AG09309 (cell line): Measurements from ENCODE around the gene HTD2.
A peak's percentile ranks its signal among the peaks of the same experiment; 100 is the strongest.
"Not testable (repeated sequence)": the region's sequence is repeated elsewhere in the genome, so short reads cannot be mapped to it uniquely, and the experiment has no call there.

Experiments used
- DNase-seq: peaks from one replicate; pipeline ENCODE4 v3.0.0-alpha.2; 2010; ENCODE audit warnings: low read depth
- H3K4me3 ChIP-seq: 2 replicates; pipeline ENCODE4 v1.5.1; 2011; ENCODE audit warnings: mild to moderate bottlenecking, low read depth, low read length, moderate library complexity; ENCODE audit not compliant: control insufficient read depth
- CTCF ChIP-seq: IDR thresholded peaks from 2 replicates; pipeline ENCODE4 v1.5.1; 2011; ENCODE audit warnings: mild to moderate bottlenecking, low read depth, low read length, inconsistent platforms; ENCODE audit not compliant: insufficient read depth, control insufficient read depth; ENCODE audit errors: missing control alignments

HTD2 gene

GRCh38 chr3:58305882-58306711 is at the start of gene HTD2, which contains the start of gene RPP14:
HTD2 (plus strand) TSS chr3:58306520; CDS start chr3:58317614, 11,094 bp downstream.
RPP14 (plus strand) TSS chr3:58306245; CDS start chr3:58310330, 4,085 bp downstream.
- peak within 1 kb of the TSS; percentile 57 for H3K4me3 ChIP-seq
- TF ChIP-seq CTCF = peak; percentile 98
- peak; percentile 81 for DNase-seq

- TF ChIP-seq CTCF = no peak
- no peak for DNase-seq
Observed at GRCh38 chr3:58258392-58259055, 47.8 kb upstream of the HTD2 start.

GRCh38 chr3:58260261-58260731 is 46.0 kb upstream of the HTD2 start:
- no peak overlapping the region for H3K4me3 ChIP-seq
- TF ChIP-seq CTCF = no peak
- peak; percentile 37 for DNase-seq

More at GRCh38 chr3:58258392-58259055, 47.8 kb upstream of the HTD2 start:
- no peak overlapping the region for H3K4me3 ChIP-seq

GRCh38 chr3:58260733-58261132 is 45.6 kb upstream of the HTD2 start:
- H3K4me3 ChIP-seq = no peak overlapping the region
- DNase-seq = no peak
- TF ChIP-seq CTCF = no peak

GRCh38 chr3:58261954-58262666 is 44.2 kb upstream of the HTD2 start:
- H3K4me3 ChIP-seq = no peak overlapping the region
- TF ChIP-seq CTCF = no peak
- DNase-seq = no peak

GRCh38 chr3:58266577-58266976 is 39.7 kb upstream of the HTD2 start:
- TF ChIP-seq CTCF = no peak
- no peak for DNase-seq

GRCh38 chr3:58267543-58267942 is 38.8 kb upstream of the HTD2 start:
- not testable (repeated sequence) for DNase-seq, H3K4me3 ChIP-seq

More at GRCh38 chr3:58266577-58266976, 39.7 kb upstream of the HTD2 start:
- no peak overlapping the region for H3K4me3 ChIP-seq
